Measurements from ENCODE around the gene MN1.

GRCh38 chr22:27718186-27719035, 83.1 kb downstream of the MN1 start:
- TF ChIP-seq, protein P1, sequence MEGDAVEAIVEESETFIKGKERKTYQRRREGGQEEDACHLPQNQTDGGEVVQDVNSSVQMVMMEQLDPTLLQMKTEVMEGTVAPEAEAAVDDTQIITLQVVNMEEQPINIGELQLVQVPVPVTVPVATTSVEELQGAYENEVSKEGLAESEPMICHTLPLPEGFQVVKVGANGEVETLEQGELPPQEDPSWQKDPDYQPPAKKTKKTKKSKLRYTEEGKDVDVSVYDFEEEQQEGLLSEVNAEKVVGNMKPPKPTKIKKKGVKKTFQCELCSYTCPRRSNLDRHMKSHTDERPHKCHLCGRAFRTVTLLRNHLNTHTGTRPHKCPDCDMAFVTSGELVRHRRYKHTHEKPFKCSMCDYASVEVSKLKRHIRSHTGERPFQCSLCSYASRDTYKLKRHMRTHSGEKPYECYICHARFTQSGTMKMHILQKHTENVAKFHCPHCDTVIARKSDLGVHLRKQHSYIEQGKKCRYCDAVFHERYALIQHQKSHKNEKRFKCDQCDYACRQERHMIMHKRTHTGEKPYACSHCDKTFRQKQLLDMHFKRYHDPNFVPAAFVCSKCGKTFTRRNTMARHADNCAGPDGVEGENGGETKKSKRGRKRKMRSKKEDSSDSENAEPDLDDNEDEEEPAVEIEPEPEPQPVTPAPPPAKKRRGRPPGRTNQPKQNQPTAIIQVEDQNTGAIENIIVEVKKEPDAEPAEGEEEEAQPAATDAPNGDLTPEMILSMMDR (IDR thresholded peaks at IDR 0.05; ENCODE audit: insufficient read depth, low read length): no peak
- TF ChIP-seq POLR2AphosphoS5 (IDR thresholded peaks at IDR 0.05; ENCODE audit: low read depth): no peak
- TF ChIP-seq GABPA (IDR thresholded peaks at IDR 0.05; ENCODE audit: low read depth): no peak
